Right renal pelvis (tissue), 4 donors: ENCODE results near the gene HEPHL1. TPM values are rescaled to one million over a fixed set of nuclear protein-coding genes. Genes with fewer than 3 reads are reported as not detected.
A peak's percentile ranks its signal among the peaks of the same experiment; 100 is the strongest.

Experiments used
- DNase-seq, 4 donors: peaks; one replicate each; pipeline ENCODE4 v3.0.0-alpha.2; 2013; ENCODE audit warnings: low read depth in 4 of 4, low spot score in 3 of 4, missing footprints in 1 of 4
- polyA plus RNA-seq, 4 donors: library from polyadenylated mRNA; unstranded; fragments of 120-200 nt; gene quantifications; one replicate each; pipeline ENCODE4 v1.2.1, GENCODE V29; 2013; ENCODE audit not compliant: insufficient read length in 4 of 4

Gene HEPHL1
- polyA plus RNA-seq, 4 donors = 0.16 to 0.47 (median 0.20) TPM; not detected in 1

DNA sequence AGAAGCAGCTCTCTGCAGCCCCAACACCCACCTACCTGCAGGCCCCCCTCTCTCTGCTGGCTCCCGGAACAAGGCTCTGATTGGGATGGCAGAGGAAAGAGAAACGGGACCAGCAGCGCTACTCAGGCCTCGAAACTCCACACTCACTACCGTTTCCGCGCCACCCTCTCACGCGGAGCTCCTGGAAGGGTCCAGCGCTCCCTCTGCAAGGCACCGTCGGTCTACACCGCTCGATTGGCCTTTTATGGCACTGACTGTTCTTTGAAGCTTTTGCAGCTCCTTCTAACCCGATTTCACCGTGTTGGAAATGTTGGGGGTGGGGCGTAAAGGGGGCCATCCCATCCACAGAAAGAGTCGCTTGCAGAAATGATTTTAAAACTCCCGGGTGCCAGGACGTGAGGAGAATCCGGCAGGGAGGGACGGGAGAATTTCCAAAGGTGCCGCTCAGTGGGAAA is 107.2 kb downstream of the HEPHL1 start:
- DNase-seq = no peak

DNA sequence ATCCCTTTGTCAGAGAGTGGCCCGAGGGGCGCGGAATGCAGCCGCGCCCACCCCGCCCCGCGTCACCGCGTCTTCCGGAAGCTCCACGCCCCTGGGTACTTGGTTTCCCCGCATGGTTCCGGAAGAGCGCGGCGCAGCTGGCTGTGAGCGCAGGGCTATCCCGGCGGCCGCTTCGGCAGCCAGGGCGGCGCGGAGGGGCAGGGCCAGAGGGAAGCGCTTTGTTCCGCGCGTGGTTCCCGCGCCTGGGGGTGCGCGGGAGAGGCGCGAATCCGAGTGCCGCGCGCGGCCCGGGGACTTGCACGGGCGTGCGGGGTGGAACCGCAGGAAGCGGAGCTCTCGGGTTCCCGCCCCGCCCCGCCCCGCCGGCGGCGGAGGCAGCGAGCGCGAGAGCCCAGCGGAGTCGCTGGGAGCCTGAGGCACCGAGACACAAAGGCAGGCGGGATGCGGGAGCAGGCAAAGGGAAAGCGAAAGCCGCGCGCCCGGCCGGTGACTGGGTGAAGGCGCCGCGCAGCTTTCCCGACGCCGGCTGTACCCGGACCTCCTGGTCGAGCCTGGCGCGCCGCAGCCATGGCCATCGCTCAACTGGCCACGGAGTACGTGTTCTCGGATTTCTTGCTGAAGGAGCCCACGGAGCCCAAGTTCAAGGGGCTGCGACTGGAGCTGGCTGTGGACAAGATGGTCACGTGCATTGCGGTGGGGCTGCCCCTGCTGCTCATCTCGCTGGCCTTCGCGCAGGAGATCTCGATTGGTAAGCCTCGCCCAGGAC is 107.8 kb downstream of the HEPHL1 start, which contains the start of gene PANX1:
TSS of gene PANX1 (plus strand) at position 96 of the 766 bp plus-strand sequence. CDS start at position 568, 472 bp downstream.
- DNase-seq = peak; percentile 60 to 81 (median 68)

DNA sequence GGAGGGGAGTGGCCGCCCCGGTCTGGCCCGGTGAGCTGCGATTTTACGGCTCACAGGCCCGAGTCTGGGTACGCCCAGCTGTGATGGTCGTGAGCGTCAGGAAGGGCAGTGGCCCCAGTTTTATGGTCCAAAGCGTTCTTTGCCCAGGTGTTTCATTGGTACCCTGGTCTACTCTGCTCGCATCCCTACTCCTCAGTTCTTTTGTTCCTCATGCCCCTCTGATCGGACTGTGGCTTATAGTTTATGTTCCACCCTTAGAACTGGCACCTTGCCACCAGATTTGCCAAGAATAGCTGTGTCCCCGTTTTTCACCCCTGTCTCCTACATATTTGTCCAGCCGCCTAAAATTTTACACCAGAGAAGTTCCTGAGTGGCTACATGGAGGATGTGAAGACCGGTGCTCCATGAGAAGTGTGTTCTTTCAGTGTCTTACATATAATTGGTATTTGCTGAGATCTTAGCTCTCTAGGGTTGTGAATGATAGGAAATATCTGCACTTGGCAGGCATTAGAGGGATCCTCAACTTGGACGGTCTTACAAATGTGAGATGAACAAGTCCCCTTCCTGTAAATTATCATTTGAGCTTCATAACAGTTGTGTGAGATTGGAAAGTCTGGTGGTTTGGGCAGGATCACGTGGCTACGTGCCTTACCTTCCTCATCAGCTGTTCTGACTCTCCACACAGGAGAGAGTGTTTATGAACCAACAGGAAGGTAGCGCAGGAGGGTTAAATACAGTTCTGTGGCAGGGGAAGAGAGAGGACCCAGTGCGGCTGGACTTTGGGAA is 108.6 kb downstream of the HEPHL1 start:
- DNase-seq = peak in 3 of 4 donors; percentile 25 to 40 (median 38)

DNA sequence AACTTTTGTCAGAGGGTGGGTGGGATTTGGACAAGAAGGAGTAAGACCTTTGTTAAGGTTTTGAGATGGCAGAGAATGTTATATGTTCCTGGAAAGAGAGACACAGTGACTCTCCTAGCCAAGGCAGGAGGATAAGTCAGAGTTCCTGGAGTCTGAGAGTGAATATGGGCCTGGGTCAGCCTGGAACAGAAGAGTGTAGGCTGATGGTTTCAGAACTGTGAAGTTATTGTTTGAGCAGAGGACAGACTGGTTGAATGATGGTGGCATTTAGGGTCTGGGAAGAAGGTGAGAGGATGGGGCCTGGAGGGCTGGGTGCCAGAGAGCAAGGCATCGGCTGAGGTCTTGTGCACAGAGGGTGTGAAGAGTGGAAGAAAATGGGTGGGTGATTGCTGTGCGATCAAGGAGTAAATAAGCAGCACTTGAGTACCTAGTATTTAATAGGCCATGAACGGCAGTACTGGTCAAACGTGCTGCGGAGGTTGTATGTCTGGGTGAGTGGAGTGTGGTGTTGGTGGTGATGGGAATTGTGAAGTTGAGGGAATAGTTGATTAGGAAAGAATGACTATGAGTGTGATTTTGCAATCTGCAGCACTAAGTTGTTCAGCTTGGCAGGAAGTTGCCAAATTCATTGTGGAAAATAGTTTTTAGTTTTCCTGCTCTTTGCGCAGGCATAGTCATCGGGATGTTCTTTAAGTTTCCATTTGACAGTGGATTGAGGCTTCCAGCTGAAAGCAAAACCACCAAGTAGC is 109.3 kb downstream of the HEPHL1 start:
- DNase-seq = no peak

DNA sequence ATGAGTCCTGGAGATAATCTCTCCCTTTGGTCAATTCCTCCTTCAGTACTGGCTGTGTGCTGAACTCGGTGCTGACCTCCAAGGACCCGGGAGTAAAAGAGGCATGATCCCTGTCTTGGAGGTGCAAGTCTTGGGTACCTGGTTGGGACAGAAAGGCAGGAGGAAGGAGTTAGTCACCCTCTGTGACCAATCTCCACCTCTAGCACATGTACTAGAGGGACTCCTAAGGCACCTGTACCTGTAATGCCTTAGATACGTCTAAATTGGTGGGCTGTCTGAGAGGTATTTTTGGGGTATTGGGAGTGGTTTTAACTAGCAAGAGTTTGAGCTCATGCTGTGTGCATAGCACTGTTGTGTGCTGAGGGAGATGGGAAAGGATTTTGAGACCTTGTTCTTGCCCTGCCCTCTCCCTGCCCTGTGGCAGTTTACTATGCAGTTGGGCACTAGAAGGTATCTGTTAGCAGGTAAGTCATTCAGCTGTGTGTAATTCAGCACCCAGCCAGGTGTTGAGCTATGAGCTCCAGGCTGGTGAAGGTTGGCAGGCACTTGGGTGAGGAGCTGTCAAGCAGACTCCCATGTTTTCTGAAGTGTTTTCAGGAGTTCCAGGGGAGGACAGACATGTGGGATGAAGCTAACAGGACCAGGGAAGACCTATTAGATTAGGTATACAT is 110.0 kb downstream of the HEPHL1 start:
- no peak for DNase-seq

DNA sequence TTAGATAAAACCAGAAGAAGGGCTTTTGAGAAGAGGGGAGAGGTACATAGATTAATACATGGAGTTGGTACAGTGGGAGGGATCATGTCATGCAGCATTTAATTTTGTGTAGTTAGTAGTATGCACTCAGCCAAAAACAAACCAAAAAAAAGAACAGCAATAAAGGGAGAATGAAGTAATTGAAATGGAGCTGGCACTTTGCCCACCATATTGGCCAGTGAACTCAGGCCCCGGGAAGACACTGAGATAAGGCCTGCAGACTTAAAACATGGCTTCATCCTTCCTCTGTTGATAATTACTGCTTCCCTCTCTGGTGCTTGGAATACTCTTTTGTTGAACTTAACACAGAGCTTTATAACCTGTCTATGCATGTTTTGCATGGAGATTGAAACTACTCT is 110.6 kb downstream of the HEPHL1 start:
- DNase-seq = no peak

DNA sequence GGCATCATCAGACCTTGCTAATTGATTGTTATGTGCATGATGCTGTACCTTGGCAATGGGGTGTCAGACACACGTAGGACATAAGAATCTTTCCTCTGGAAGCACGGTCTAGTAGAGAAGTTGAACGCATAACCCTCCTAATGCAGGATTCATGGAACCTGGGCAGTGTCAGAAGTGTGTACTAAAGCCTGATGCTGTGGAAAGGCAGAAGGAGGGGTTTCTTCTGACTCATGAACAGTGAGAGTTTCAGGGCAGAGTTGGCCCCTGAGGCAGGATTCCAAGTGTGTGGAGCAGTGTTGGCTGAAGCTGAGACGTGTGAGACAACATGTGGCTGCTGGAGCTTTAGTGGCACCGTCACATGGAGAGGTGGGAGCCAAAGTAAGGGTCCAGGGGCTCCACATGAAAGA is 111.0 kb downstream of the HEPHL1 start:
- no peak for DNase-seq

DNA sequence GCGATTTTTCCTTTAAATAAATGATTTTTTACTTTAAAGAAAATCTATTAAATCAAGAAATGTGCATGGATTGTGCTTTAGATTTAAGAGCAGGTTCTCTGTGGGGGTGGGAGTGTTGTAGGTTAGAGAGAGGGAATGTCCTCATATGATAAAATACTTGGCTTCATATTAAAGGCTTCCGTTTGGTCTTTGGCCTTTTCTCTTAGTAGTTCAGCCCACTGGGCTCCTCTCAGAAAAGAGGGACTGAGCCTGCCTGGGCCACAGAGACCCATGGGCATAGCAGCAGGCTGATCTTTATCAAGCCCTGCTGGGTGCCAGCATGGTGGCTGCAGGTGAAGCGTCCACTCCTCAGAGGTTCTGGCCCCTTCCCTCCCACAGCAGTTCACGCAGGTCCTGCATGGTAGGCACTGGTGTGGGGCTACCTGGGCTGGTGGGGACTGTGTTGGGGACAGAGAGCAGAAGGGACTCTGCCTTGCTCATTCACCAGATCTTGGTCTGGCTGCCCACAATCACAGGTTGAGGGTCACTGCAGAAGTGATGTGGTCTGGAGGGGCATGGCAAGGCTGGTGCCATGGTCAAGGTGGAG is 111.8 kb downstream of the HEPHL1 start:
- DNase-seq = no peak

DNA sequence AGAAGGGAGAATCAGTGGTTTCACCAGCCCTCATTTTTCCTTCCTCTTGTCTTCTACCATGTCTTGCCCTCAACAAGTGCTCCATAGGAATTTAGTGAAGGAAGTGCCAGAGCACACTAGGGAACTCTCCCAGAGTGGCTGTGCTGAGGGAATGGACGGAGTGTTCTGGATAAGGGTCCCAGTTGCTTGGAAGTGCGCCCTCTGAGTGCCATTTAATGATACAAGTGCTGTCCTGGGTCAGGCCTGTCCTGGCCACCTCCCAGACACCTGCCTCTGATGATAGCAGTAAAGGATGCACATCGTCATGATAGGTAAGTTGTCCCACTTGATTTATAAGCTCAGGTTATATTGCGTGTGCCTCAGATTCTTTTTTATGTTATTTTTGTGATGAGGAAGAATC is 112.6 kb downstream of the HEPHL1 start:
- DNase-seq = no peak

DNA sequence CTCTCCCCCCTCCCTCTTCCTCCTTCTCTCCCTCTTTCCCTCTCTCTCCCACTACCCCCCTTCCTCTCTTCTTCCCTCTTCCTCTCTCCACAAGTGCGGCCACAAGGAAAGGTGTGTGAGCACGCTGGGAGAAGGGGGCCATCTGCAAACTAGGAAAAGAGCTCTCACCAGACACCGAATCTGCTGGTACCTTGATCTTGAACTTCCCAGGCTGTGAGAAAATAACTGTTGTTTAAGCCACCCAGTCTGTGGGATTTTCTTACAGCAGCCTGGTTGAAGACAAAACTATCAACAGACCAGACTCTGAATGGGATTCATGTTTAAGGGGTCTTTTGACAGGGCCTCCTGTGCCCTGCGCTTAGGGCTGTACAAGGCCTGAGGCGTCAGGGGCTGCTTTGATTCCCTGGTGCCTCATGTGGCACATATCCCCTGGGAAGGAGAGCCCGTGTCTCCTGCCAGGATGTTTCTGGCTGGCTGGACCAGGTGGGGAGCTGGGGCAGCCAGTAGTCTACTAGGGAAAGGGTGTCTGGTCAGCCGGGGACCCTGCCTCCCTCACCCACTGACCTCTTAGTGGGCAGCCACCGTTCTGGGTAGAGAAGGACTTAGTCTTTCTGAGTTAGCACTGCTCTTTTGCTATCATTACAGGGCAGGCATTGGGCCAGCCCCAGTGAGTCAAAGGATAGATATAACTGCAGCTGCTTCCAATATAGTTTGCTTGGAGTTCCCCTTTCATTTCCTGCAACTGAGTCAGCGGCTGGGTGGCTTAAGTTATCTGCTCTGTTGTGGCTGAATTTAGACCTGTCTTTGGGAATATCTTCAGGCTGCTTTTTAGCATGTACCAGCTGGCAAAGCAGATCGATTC is 113.7 kb downstream of the HEPHL1 start:
- DNase-seq = no peak

DNA sequence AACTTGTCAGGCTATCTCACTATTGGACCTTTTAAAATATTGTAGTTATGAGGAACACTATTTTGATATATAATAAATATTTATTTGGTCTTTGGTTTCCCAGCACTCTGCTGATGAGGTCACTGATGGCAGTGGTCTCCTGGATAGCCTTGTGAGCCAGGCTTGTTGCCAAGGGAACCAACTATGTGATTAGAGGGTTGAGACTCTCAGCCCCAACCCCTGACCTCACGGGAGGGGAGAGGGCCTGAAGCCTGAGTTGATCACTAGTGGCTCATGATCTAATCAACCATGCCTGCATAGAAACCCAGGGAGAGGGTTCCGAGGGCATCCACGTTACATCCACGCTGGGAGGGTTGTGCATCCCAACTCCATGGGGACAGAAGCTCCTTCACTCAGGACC is 118.3 kb downstream of the HEPHL1 start:
- DNase-seq = no peak

DNA sequence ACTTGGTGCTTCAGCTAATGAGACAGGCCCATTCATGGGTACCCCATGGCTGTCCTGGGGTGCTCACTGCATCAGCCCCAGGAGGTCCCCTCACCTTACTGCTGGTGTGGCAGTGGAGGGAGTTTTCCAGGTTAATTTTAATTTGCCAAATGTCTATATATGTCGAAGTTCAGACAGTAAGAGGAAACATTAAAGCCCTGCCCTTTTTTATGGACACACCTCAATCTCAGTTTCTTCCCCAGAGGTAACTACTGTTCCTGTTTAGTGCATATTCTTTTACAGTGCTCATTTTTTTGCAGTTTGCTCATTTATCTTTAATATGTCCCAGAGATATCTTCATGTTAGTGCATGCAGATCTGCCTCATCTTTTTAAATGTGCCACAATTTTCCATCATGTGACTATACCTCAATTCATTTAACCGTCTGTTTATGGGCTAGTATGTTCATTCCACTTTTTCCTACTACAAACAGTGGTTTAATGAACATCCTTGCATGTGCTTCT is 119.1 kb downstream of the HEPHL1 start:
- DNase-seq = no peak

DNA sequence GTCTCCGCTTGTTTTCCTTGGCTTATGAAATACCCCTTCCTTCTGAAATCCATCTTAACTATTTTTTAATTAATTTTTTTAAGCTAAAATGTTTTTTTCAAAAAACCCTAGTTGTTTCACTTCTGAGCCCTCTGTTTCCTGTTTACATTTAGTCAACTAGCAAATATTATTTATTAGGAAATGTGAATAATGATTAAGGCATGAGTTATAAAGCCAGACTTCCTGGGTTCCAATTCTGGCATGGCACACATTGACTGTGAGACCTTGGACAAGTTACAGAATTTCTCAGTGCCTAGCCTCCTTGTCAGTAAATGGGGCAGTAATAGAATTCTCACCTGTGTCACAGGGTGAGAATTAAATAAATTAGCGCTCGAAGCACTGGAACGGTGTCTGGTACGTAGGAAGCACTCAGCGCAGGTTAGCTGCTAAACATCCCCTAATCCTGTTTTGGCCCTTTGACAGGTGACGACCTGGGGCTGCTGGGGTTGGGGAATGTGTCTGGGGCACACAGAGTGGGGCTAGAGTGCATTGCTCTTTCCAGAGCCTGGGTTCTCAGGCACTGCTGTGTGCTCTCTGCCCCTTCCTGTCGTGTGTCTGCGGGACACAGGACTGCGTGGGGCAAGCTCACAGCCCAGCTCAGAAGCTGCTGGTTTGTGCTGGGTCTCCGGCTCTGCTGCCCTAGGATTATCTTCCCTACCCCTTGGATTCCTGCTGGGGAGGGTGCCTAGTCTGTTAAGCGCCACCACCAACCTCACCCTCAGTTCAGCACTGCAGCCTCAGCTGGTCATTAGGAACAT is 120.6 kb downstream of the HEPHL1 start:
- no peak for DNase-seq

DNA sequence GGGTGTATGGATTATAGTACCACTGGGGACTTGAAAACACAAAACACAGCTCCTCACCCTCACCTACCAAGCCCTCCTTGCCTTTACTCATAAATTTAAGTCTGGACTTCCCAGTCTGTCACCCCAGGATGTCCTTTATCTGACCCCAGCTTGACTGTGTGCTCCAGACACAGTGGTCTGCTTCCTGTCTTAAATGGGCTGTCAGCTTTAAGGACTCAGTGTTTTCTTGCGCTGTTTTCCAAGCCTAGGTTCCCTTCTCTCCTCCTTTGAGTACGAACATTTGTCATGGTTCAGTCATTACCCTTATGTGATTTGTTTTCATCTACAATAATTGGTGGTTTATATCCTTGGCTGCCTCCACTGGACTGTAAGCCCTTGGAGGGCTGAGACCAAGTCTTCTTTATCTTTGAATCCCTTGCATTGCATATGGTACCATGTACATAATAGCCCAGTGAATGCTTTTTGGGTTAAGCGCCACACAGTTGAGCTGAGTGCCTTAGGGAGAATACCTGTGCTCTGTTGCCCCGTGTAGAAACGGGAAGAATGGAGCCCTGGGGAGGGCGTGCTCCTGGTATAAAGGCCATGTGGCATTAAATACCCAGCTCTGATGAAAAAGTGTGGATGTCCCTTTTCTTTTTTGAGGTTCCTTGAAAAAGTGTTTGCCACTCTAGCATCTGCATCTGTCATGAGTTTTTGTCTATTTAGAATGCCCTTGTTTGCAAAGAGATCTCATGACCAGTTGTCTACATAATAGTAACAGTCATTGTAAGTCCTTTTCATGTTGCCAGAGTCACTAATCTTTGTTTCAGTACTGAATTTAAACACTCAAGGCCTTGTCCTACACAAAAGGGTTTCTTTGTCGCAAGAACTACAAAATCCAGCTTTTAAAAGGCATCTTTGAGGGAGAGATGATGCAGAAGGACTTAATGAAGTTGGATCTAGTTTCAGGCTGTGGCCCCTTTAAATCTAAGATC is 121.4 kb downstream of the HEPHL1 start:
- DNase-seq = peak in 2 of 4 donors; percentile 41 to 42

DNA sequence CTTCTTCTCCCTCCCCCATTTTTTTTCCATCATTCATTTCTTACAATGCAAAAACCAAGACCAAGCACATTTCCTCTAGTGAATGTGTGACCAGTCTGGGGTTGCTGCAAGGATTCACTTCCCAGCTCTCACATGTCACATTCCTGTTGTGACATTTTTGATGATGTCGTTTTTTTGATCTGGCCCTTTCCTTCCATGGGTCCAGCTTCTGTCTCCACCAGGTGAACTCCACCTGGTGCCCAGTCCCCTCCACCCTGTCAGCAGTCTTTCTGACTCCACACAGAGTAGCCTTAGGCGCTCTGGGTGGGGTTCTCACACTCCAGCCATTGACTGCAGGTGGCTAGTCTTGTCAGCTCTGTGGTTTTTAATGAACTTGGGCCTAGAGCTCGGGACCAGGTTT is 123.1 kb downstream of the HEPHL1 start:
- DNase-seq = no peak

DNA sequence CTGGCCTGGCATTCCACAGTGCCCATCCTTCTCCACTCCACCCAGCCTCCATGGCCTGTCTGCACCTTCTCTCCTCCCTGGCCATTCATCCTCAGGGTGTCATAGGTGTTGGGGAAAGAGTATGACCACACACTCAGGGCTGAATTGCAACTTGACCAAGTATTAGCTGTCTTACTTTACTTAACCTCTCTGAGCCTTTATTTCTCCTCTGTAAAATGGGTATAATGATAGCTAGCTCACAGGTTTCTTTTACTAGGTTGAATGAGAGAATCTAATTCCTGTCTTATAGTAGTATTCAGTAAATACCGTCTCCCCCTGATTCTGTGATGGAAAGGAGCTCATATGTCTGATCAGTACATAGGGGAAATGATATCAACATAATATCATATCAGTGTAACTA is 123.5 kb downstream of the HEPHL1 start:
- no peak for DNase-seq

DNA sequence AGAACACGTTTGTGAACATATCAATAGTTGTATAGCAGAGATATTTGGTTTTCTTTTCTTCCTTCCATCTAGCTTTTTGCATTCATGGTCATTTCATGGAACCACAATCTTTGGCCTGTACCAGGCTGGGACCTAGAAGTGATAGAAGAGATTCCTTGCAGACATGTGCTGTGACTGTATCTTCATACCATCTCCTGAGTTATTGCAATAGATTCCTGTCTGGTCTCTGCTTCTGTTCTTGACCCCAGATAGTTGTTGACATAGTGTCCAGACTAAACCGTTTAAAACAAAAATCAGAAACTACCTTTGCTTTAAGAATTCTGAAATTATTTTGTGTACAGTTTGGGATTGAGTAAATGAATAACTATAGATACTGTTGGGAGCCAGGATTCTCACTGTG is 124.3 kb downstream of the HEPHL1 start:
- no peak for DNase-seq
